Hematopoietic multipotent progenitor cell treated with erythropoietin and hydrocortisone succinate and interleukin-3 and kit ligand, for 17 days (in vitro differentiated cells): ENCODE results near the gene NIPSNAP2.
"Not testable (repeated sequence)": the region's sequence is repeated elsewhere in the genome, so short reads cannot be mapped to it uniquely, and the experiment has no call there.

Experiments used
- DNase-seq: peaks from one replicate; pipeline ENCODE4 v3.0.0-alpha.2; 2015; ENCODE audit warnings: low spot score

Gene NIPSNAP2

DNA sequence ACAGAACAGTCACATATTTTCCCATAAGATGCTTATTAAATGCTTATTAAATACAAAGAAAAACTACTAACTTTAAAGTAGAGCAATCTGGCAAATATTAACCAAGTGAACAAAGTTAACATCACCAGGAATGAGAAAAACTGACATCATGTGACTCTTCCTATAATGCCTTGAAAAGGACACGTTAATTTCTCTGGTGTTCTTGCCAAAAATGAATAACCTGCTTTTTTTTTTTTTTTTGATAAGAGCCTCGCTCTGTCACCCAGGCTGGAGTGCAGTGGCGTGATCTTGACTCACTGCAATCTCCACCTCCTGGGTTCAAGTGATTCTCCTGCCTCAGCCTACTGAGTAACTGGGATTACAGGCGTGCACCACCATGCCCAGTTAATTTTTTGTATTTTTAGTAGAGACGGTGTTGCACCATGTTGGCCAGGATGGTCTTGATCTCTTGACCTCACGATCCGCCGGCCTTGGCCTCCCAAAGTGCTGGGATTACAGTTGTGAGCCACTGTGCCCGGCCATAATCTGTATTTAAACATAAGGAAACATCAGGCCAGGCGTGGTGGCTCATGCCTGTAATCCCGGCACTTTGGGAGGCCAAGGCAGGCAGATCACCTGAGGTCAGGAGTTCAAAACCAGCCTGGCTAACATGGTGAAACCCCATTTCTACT lies 83.2 kb downstream of the NIPSNAP2 start:
- DNase-seq: peak; percentile 27

DNA sequence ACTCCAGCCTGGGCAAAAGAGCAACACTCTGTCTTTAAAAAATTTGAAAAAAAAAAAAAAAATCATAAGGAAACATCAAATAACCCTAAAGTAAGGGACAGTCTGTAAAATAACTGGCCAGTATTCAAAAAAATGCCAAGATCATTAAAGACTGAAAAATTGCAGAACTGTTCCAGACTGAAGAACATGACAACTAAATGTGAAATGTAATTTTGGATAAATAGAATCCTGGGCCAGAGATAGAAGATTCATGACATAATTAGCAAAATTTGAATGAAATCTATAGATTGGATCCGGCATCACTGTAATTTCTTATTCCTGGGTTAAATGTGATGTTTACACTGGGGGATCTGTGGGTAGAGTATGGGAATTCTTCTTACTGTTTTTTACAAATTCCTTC lies 83.9 kb downstream of the NIPSNAP2 start:
- DNase-seq: no peak

DNA sequence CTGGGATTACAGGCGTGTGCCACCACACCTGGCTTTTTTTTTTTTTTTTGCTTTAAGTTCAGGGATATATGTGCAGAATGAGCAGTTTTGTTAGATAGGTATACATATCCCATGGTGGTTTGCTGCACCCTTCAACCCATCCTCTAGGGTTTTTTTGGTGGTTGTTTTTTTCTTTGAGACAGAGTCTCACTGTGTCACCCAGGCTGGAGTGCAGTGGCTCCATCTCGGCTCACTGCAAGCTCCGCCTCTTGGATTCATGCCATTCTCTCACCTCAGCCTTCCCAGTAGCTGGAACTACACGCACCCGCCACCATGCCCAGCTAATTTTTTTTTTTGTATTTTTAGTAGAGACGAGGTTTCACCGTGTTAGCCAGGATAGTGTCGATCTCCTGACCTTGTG lies 84.4 kb downstream of the NIPSNAP2 start:
- not testable (repeated sequence) for DNase-seq
